Stimulated activated CD4-positive, alpha-beta T cell treated with anti-CD3 and anti-CD28 coated beads, Interleukin-4, amount 100 ng/mL, for 24 hours (primary cell): ENCODE measurements around the gene ZNF503.

Experiments used
- DNase-seq: peaks from one replicate; pipeline ENCODE4 v3.0.0-alpha.2; 2020

Gene ZNF503, protein sequence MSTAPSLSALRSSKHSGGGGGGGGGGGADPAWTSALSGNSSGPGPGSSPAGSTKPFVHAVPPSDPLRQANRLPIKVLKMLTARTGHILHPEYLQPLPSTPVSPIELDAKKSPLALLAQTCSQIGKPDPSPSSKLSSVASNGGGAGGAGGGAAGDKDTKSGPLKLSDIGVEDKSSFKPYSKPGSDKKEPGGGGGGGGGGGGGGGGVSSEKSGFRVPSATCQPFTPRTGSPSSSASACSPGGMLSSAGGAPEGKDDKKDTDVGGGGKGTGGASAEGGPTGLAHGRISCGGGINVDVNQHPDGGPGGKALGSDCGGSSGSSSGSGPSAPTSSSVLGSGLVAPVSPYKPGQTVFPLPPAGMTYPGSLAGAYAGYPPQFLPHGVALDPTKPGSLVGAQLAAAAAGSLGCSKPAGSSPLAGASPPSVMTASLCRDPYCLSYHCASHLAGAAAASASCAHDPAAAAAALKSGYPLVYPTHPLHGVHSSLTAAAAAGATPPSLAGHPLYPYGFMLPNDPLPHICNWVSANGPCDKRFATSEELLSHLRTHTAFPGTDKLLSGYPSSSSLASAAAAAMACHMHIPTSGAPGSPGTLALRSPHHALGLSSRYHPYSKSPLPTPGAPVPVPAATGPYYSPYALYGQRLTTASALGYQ

DNA sequence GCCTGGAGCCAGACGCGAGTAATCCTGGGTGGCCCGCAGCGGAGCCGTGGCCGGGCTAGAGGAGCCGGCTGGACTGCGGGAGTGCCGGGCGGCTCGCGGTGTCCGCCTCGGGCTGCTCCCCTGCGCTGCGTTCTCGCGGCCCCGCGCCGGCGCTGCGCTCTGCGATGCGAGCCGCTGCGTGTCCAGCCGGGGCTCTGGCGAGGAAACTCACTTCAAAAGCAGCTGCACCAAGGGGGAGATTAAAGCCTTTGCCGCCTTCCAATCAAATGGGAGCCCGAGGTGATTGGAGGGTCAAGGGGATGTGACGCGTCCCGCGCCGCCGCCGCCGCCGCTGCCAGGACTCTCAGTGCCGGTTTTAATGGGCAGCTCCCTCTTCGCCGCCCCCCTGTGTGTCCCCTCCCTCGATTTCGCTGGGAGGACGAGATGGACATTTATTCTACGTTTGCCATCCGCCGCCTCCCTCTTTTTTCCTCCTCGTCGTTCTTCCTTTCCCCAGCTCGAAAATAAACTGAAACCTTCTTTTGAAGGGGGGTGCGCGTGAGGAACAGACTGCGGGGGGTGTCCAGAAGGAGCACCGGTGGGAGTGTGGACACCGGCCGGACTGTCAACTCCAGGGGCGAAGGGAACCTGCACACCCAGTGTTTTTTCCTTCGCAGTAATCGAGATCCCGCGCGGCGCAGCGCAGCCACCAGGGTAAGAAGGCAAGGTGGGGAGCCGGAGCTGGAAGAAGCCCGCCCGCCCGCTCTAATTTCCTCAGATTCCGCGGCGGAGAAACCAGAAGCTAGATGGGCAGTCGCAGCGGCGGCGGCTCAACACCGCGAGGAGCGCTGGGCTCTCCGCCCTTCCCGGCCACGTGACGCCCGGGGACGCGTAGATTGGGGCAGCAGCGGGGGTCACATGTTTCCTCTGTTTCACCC is at the start of gene ZNF503:
Gene ZNF503, minus strand, starts transcription at position 196 of the 917 bp plus-strand sequence. CDS start 345 bp downstream, outside the sequence.
- DNase-seq = peak; percentile 32

DNA sequence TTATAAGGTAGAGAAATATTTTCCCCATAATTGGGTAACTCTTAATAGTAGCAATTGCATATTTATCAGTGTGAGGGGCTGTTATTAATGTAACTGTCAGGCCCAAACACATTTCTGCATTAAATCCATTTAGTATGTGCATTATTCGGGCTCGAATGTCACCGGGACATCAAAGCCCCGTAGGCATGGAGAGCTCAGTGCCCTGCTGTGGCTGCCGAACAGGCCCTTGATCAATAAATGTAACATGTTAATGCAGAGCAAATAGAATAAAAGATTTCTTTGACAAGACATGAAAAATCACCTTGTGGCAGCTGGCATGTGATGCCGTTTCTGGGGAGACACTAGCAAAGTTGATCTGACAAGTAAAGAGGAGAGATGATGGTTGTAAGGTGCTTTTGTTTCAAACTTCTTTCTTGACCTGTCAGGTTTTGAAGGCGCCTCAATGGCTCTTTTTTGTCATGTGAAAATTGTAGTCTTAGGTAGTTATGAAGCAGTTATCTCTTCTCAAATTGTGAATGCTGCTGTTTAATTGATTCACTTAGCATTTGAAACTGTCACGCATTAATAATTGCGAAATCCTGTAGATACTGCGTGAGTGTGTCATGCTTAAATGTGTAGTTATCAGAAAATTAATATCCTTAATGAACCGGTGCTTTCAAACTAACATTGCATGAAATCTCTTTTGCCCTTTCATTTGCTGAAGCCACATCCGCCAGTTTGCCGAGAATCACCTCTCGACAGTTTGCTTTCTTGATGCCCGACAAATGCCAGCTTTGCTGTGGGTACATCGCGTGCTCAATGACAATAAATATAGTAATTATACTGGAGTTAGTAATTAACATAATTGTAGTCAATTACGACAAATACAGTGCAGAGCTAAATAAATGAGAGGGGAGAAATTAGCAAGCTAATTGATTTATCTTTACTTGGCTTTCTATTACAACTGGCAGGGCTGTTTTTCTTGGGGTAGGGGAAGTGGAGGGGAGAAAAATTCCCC is 49.4 kb upstream of the ZNF503 start:
- DNase-seq = no peak

DNA sequence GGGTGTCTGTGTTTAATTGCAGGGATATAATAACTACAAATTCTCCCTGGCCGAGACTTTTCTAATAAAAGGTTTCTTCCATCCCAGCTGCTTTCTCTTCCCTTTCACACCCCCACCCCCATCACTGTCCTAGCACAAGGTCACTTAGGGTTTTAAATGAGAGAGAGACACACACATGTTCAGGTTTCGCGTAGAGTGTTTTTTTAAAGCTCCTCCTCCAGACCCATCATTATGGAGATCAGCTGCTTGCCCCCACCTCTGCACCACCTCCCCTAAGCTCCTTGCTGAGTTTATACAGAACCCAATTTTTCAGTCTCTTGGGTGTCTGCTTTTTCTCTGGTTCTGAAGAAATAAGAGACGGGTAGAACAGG is 48.5 kb upstream of the ZNF503 start:
- DNase-seq = no peak

DNA sequence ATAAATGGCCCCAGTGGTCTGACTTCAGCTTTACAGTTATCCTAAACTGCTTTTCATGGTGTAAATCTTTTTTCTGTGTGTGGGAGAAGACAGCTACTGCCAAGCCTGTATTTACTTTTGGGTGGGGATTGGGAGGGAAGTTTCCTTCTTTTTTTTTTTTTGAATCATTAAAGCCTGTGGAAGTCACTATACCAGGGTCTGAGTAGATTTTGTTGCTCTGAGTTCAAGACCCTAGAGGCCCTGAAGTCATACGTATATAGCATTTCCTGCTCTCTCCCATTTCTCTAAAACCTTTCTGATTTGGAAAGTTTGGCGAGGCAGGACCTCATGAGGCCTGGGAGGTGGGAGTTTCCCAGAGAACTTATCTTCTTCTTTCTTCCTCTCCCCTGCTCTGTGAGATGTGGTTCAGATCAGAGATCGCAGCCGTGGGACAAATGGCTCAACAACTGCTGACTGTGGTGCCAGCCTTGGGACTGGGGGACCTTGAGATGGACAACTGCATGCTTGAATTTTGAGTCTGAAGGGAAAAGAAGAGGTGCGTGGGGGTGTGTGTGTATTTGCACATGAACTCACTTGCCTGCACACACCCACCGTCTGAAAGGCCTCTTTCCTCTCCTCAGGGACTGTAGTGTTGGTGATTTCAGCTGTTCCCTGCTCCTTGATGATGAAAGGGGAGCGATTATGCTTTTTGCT is 48.0 kb upstream of the ZNF503 start:
- DNase-seq = no peak

DNA sequence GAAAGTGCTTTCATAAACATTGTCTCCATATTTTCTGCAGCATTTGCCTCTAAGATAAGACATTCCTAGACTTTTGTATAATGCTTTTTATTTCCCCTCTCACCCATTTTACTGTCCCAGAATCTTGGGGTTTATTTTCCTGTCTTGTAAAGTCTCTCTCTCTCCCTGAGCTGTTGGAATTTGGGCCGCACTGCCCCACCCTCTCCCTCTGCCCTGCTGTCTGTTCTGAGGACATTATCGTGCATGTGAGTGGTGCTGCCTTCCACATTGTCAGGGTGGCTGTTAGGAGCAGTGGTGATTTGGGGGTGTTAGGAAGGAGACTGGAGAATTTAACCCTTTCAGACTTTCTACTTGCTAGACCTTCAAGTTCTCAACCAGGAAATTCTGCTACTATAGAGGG is 46.6 kb upstream of the ZNF503 start:
- DNase-seq = no peak

DNA sequence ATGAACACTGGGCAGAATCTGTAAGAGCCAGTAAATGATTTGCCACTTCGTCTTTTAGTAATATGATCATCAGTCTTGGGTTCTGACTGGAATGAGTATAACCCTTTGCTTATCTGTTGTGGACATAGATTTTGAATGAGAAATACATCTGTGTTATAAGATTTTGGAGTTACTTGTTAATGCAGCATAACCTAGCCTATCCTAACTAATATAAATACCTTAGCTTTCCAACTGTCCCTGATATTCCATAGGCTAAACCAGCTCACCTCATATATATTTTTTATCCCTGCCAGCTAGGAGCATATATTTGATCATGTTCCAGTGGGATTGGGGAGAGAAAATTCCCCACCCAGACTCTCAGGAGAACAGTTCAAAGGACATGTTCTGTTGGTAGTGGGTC is 44.9 kb upstream of the ZNF503 start:
- DNase-seq = no peak

DNA sequence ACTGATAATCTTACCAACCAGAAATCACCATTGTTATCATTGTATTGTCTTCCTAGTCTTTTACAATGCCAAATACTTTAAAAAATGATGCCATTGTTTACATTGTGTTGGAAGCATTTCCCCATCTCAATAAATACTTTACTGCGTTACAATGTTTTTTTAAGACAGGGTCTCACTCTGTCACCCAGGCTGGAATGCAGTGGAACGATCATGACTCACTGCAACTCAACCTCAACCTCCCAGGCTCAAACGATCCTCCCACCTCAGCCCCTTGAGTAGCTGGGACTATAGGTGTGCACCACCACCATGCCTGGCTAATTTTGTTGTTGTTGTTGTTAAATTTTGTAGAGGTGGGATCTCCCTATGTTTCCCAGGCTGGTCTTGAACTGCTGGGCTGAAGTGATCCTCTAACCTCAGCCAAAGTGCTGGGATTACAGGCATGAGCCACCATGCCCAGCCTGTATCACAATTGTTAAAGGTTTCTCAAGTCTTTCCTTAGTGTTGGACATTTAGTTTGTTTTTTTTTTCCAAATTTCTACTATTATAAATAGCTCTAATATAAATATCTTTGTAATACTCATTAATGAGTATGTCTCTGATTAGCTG is 43.3 kb upstream of the ZNF503 start:
- DNase-seq = no peak

DNA sequence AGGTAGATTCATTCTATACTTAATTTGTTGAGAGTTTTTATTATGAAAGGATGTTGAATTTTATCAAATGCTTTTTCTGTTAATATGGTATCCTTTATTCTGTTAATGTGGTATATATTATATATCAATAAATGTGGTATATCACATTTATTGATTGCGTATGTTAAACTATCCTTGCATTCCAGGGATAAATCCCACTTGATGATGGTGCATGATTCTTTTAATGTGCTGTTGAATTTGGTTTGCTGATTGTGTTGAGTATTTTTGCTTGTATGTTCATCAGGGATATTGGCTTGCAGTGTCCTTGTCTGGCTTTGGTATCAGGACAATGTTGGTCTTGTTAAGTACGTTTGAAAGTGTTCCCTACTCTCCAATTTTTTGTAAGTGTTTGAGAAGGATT is 41.8 kb upstream of the ZNF503 start:
- no peak for DNase-seq

DNA sequence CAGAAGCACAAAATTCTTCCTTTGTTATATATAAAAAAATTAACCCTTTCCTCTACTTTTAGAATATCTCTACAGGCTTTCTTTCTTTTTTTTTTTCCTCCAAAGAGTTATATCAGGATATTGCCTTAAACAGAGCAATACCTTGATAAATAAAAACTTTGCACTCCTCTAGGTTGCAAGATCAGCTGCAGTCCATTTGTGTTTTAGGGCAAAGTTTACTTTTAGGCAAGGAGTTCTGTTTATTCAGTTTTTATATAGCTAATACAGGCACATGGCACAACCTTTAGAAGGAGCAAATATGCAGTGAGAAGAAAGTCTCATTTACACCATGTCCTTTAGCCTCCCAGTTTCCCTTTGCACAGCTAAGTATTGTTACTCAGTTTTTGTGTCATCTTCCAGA is 40.1 kb upstream of the ZNF503 start:
- no peak for DNase-seq

DNA sequence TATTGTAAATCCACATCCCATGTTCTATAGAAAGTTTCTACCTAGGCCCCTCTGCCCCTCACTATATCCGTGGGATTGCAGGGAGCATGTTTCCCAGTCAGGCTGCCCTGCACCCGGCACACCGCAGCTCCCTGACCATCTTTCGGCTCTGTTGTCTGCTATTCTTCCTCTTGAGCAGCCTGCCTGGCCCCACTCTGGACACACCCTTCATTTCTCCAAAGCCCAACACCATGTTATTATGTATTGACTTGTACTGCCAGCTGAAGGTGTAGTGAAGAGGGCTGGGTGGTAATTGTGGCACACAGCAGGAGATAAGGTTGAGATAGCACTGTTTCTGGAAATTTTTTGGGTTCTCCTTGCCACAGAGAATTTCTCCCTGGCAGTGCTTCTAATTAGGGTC is 39.6 kb upstream of the ZNF503 start:
- no peak for DNase-seq

DNA sequence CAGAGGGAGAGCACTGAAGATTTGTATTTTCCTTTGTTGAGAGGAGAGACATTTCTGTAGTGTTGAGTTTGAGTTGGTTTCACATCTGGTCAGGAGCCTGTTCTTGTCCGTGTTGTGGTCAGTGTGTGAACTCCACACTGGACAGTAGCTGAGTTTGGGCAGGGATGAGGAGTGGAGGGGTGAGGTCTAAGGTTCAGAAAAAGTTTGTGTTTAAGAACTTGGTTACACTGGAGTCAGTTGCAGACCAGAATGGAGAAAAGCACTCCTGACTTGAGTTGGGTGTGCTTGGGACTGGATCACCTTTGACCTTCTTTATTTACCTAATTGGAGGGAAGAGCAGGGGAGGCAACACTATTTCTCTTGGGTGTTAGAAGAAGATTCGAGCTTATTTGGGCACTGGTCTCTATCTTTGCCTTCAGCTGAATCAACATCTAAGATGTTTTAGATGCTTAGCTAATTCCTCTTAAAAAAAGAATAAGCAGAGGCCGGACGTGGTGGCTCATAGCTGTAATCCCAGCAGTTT is 38.8 kb upstream of the ZNF503 start:
- no peak for DNase-seq

DNA sequence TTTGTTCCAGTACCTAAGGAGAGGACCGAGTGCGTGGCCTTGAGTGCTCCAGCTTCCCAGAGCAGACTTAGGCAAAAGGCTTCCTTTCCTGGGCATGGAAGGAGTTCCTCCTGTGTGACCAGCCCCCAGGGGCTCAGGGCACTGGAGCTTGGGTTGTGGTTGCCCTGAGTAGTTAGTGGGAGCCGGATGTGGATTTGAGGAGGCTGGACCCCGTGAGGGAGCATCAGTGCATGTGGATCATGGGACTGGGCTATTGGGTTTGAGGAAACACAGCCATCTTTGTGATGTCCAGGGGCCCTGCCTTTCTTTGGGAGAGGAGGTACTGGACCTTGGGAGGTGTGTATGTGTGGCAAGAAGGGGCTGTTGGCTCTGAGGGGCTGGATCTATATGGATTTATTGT is 38.2 kb upstream of the ZNF503 start:
- no peak for DNase-seq

DNA sequence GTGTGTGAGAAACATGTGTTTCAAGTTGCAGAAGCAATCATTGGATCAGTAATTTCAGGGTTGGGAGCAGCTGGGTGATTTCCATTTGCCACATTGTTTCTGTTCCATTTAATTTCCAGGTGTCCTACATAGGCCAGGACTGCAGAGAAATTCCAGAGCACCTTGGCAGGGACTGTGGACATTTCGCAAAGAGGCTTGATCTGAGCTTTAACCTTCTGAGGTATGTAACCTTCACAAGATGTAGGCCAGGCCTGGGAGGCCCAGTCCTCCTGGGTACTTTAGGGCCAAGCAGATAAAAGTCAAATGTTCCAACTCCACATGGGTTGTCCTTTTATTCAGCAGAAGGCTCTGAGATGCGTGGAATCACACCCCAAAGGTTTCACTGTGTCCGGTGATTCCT is 36.7 kb upstream of the ZNF503 start:
- no peak for DNase-seq

DNA sequence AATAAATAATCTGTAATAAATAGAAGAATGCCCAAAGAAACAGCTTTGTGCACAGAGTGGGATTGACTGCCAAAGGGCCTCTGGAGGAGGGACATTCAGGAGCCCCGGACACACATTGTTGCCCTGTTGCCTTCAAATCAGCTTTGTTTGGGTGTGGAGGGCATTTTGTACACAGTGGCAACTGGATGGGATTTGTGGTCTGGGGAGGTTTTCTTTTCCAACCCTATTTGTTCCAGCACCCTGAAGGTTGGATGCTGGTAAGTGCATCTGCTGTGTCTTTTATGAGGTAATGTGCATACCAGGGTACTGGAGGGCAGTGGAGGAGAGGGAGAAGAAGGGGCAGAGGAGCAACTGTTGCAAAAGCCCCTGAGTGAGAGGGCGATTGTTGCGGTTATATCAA is 36.1 kb upstream of the ZNF503 start:
- DNase-seq = no peak

DNA sequence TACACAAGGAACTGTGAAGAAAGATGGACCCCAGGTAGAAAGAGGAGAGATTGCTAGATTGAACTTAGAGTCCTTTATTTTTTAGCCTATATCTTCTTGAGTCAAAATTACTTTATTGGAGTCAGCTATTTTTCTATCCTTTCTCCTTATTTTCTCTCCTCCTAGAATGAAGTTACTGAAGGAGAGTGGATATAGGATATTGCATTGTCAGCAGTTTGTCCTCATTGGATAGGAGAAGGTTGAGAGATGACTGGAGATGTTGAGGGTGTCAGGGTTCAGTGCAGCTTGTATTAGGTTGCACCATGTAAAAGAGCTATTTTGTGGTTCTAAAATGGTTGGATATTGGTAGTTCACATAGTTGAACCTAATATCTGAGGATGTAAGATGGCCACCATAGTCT is 35.3 kb upstream of the ZNF503 start:
- DNase-seq = no peak

DNA sequence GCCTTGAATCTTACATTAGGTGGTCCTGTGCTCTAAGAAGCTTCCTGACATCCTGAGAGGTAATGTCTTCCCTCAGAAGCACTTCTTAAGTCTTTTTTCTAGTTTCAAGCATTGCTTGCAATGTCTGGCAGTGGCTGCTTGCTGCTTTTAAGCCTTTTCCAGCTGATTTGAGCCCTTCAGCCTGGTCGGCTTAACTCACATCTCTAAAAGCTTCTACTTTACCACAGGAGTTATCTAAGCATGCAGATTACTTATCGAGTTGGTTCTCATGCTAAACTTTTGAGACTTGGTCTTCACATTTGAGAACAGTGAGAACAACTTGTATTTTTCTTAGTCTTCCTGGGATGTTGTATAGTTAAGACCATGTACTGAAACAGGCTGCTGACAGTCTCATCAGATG is 33.7 kb upstream of the ZNF503 start:
- no peak for DNase-seq

DNA sequence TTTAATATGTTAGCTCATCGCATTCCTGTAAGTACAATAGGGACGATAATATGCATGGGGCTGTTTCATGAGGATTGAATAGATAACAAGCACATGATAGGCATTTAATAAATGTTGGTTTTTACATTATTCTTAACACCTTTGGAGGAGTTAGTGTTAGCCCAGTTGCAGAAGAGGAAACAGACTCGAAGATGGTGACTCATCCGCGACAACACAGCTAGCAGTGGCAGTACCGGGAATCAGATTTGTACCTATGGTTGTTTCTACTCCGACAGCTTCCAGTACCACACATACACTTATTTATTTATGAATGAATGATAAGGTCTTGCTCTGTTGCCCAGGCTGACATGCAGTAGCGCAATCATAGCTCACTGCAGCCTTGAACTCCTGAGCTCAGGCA is 32.7 kb upstream of the ZNF503 start:
- DNase-seq = no peak

DNA sequence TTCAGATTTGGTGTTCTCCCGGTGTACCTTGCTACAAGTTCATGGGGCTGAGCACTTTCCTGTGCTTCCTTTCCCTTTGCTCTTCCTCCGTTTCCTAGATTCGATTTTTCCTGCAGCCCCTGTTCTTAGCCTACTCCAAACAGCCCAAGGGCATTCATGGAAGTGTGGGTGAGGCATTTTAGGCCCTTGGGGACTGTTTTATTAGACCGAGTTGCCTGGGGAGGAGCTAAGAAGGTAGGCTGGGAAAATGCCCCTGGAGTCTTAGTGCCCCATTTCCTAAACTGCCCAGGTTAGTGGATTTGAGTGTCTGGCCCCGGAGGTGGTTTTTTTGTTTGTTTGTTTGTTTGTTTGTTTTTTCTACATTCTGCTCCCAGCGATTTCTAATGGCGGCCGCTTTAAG is 31.7 kb upstream of the ZNF503 start:
- DNase-seq = no peak

DNA sequence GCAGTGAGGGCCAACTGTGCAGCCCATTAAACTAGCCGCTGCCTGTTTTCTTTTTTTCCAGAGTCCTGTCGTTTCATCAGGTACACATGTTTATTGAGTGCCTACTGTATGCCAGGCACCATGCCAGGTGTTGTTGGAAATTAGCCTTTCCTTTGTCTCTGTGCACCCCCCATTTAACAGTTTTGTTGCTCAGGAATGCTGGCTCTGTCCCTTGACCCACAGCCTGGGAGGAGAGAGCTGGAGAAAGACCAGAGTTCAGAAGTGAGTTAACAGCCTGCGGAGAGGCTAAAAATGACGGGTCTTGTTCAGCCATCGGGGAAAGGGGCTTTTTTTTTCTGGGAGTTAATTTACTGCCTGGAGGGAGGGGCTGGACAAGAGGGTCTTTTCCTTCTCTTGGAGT is 31.2 kb upstream of the ZNF503 start:
- DNase-seq = no peak

DNA sequence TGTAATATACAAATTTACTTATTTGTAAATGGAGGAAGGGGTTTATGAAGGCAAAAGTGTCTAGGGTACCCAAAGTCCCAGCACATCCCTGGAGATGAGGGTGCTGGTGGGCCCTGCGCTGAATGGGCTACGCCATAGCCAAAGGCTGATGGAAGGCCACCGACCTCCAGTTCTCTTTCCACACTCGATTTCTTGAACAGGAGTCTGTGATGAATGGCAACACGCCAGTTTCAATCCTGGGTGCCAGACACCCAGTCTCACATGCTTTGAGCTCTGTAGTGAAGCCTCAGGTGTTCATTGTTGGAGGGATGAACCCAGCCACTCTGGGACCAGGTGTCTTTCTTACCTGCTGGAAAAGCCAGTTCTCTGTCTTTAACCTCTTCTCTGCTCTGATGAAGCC is 30.6 kb upstream of the ZNF503 start:
- no peak for DNase-seq
